ENCODE measurements around the gene SERP2.

- TF ChIP-seq ZNF660 (tag by site-specific recombination; IDR thresholded peaks at IDR 0.05) (no peak), ZNF362 (tag by site-specific recombination; IDR thresholded peaks at IDR 0.05) (no peak), ZBTB8A (tag by site-specific recombination; IDR thresholded peaks at IDR 0.05) (no peak), CTCF (tag by site-specific recombination; IDR thresholded peaks at IDR 0.05) (no peak), ZNF10 (tag by site-specific recombination; IDR thresholded peaks at IDR 0.05) (no peak), ZNF561 (tag by site-specific recombination; IDR thresholded peaks at IDR 0.05; ENCODE audit: borderline replicate concordance) (no peak), ZNF2 (tag by site-specific recombination; IDR thresholded peaks at IDR 0.05) (no peak), REST (tag by site-specific recombination; IDR thresholded peaks at IDR 0.05) (no peak), ZNF202 (tag by site-specific recombination; IDR thresholded peaks at IDR 0.05; ENCODE audit: borderline replicate concordance) (no peak), KLF16 (tag by site-specific recombination; IDR thresholded peaks at IDR 0.05) (no peak), ZNF707 (tag by site-specific recombination; IDR thresholded peaks at IDR 0.05) (no peak), ZNF610 (tag by site-specific recombination; IDR thresholded peaks at IDR 0.05; ENCODE audit: borderline replicate concordance) (no peak), ZNF274 (IDR thresholded peaks at IDR 0.05; ENCODE audit: low read length) (no peak), ZNF274 (tag by site-specific recombination; IDR thresholded peaks at IDR 0.05; ENCODE audit: borderline replicate concordance) (no peak)
These were observed 39.5 kb upstream of the SERP2 start for GRCh38 chr13:44333950-44334655.

All from HEK293 (cell line).